Posterior vena cava (tissue), 2 donors: Measurements from ENCODE around the gene ASGR2. TPM values are rescaled to one million over a fixed set of nuclear protein-coding genes. Genes with fewer than 3 reads are reported as not detected.
"Not testable (repeated sequence)": the region's sequence is repeated elsewhere in the genome, so short reads cannot be mapped to it uniquely, and the experiment has no call there.

ENCODE experiments used
- DNase-seq: peaks from one replicate; pipeline ENCODE4 v3.0.0-alpha.2; 2020; ENCODE audit warnings: low spot score
- intact Hi-C, 2 donors: fragments of 100-400 bp; cut with DNase I; formaldehyde crosslinking; loops; one replicate each; pipeline versions ENCODE4 v1.14.1 to v1.14.2; 2022 to 2023
- total RNA-seq, 2 donors: library from RNA; stranded (reverse); fragmentation: NEBNext Ultra II Directional; extraction: Animal tissue kit (Norgen Biotek cat#: 25700); gene quantifications; one replicate each; pipeline ENCODE4 v1.2.1, GENCODE V29; 2021
- donor health status: DM: yes; HTN: yes; CAD: no.
- donor health status: DM: yes; HTN: yes; CAD: no.

ASGR2 gene
- total RNA-seq, 2 donors from 2014 or later = 0.90 to 1.3 TPM

DNA sequence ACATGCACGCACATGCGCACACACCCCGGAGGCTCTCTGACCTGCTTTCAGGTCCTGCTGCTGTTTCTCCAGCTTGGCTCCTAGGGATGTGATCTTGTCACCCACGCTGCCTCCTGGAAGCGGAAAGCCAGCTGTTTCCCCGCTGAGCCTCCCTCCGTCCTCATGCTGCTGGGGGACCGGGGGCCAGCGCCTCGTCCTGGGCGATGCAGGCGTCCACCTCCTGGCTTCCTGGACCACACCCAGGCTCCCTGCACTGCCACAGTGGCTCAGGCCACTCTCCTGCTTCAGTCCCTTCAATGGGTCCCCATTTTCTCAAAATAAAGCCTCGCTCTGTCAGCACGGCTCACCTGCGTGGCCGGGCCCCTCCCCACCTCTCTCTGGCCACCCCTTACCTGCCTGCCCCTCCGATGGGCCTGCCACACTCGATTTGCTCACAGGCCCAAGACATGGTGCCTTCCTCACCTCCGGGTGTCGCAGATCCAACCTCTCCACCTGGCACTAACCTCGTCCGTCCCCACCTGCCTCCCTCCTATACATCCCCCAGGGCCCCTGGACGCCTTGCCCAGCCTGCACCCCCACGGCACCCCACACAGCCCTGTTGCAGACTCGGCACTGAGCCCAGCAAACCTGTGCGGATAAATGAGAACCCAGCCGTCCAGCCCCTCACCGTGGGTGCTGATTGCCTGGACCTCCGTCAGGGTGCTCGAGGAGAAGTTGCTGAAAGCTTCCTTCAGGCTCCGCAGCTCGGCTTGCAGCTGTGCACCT lies 6.6 kb downstream of the ASGR2 start:
- intact Hi-C loops = no loop called here
- no peak for DNase-seq

DNA sequence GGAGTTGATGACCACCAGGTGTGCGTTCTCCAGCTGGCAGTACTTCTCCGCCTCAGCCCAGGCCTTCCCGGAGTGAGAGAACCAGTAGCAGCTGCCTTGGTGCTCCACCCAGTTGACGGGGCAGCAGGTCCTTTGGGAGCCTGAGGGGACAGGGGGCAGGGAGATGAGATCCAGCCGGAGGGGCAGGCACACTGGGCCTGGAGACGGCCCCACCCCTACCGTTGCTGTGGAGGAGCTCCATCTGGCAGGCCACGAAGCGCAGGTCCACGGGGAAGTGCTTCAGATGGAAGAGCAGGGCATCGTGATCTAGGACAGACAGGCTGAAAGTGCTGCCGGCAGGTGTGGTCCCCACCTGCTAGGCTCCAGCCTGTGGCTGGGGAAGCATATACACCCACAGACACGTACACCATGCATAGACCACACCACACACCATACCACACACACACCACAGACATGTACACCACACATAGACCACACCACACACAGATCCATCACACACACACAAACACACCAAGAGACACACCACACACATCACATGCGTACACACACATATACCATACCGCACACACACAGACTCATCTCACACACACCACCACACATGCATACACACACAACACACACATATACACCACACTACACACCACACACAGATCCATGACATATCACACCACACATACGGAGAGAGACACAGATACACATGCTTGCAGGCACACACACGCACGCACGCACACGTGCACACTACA lies 7.4 kb downstream of the ASGR2 start:
- DNase-seq = no peak

DNA sequence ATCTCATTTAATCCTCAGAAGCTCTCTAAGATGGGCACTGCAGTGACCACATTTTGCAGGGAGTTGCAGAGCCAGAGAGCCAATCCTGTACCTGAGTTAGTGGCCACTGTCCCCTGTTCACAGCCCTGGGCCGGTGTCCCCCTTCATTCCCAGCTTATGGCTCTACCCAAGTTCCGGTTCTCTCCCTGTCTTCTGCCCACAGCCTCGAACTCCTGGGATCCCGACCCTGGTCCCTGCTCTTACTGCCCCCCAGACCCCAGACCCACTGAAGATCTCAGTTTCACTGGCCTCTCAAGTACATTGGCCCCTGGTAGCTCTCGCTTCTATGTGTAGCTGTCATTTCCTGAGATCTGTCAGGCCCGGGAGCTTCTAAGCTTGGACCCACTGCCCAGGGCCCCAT lies 12.2 kb downstream of the ASGR2 start:
- DNase-seq = no peak
- intact Hi-C loops = no loop called here

More for the DNA sequence above, 7.4 kb downstream of the ASGR2 start:
- intact Hi-C loops = no loop called here

DNA sequence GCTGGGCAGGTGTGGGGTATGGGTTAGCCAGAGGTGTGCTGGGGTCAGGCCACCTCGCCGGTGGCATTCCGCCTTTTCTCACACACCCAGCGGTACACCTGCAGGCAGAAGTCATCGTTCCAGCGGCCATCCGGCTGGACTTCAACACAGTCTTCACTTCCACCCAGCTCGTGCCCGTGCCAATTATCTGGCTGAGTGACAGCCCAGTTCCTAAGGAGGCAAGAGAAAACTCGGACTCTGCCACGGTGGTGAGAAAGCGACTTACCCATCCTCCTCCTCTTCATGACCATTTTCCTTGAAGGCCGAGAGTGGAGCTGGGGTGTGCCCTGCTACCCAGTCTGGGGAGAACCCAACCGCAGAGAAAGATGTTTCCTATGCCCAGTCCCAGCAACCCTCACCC lies 13.1 kb downstream of the ASGR2 start:
- no peak for DNase-seq
- intact Hi-C loops = no loop called here

DNA sequence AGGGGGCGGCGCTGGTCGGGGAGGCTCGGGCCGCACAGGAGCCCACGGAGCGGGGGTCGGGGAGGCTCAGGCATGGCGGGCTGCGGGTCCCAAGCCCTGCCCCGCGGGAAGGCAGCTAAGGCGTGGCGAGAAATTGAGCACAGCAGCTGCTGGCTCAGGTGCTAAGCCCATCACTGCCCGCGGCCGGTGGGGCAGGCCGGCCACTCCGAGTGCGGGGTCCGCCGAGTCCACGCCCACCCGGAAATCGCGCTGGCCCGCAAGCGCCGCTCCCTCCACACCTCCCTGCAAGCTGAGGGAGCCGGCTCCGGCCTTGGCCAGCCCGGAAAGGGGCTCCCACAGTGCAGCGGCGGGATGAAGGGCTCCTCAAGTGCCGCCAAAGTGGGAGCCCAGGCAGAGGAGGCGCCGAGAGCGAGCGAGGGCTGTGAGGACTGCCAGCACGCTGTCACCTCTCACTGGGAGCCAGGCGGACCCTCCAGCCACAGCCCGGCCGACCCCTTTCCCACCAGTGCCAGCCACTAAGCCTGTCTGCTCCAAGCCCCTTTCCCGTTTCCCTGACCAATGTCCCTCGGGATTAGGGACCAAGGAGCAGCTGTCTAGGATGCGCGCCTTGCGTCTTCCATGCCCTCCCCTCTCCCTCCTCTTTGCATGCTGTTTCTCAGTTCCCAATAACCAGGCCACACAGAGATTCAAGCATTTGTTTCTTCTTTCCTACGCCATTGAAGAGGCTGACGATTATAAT lies 13.8 kb downstream of the ASGR2 start:
- intact Hi-C loops = not testable (repeated sequence)

DNA sequence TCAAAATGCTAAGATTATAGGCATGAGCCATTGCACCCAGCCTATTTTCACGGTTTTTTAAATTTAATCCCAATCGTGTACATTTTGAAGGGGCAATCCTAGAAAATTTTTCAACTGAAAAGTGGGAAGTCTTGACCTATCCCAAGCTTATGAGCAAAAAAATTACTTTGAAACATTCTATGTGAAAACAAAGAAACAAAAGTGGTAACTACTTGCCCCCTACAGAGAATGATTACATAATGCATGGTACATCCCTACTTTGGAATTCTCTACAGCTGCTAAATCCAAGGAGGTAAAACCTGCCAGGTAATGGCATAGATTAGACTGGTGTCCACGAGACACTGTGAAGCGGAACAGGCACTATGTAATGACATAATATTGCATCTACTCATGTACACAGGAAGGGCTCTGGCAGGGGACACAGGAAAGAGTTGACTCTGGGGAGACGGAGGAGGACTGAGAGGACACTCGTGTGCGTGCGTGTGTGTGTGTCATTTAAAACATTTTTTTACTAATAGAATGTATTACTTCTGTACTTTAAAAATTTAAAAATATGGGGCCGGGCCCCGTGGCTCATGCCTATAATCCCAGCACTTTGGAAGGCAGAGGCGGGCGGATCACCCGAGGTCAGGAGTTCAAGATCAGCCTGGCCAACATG lies 15.7 kb downstream of the ASGR2 start:
- intact Hi-C loops = no loop called here
- DNase-seq = no peak

More for the DNA sequence above, 13.8 kb downstream of the ASGR2 start:
- not testable (repeated sequence) for DNase-seq

DNA sequence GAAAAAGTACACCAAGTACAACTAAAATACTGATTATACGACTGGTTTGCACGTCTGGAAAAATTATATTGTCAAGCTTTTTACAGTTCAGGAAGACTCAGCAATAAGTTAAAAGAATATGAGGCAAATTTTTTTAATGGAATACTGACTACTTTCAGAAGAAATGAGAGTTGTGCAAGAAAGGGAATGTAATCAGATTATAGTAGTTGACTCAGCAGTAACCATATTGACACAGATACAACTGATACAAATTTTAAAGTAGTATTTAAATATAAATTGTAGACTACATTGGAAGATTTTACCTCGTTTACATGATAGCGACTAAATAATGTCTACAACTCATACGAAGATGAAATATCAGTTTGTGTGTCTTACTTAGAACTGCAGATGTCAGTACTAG lies 16.7 kb downstream of the ASGR2 start:
- intact Hi-C loops = no loop called here
- DNase-seq = no peak

DNA sequence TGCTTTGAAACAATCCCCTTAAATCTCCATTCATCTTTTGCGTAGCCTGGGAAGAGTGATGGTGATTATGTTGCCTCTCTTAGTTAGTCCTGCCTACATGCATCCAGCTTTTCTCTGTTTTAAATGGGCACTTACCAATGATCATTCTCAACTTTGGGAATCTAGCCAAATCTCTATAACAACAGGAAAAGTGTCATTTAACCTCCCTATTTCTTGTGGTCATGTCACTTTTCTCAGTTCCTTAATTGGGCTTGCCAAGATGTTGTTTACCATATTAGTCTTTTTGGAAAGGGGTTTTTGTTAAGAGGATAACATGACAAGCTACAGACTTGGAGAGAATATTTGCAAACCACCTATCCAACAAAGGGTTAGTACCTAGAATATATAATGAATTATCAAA lies 19.0 kb downstream of the ASGR2 start:
- intact Hi-C loops = no loop called here
- no peak for DNase-seq

DNA sequence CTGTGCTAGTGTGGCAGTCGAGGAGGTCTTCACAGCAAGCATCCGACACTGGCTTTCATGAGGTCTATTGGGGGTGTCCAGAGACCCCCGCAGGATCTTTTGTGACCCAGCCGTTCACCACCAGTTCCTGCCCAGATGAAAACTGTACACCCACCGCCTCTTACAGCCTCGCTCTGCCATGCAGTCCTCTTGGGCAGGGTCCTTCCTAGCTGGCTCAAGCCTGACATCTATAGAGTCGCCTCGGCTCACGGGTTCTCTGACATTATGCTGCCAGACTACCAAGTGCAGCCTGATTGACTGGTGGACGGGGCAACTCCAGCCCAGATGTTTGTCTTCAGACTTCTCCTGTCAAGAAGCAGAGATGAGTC lies 20.0 kb downstream of the ASGR2 start:
- intact Hi-C loops = no loop called here
- DNase-seq = no peak

DNA sequence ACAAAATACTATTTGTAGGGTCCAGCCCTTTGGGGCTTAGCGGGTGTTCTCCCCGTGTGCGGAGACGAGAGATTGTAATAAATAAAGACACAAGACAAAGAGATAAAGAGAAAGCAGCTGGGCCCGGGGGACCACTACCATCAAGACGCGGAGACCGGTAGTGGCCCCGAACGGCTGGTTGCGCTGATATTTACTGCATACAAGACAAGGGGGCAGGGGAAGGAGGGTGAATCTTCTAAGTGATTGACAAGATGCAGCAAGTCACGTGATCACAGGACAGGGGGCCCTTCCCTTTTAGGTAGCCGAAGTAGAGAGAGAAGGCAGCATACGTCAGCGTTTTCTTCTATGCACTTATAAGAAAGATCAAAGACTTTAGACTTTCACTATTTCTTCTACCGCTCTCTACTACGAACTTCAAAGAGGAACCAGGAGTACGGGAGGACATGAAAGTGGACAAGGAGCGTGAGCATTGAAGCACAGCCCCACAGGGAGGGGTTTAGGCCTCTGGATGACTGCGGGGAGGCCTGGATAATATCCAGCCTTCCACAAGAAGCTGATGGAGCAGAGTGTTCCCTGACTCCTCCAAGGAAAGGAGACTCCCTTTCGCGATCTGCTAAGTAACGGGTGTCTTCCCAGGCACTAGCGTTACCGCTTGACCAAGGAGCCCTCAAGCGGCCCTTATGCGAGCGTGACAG lies 23.2 kb downstream of the ASGR2 start:
- not testable (repeated sequence) for DNase-seq

DNA sequence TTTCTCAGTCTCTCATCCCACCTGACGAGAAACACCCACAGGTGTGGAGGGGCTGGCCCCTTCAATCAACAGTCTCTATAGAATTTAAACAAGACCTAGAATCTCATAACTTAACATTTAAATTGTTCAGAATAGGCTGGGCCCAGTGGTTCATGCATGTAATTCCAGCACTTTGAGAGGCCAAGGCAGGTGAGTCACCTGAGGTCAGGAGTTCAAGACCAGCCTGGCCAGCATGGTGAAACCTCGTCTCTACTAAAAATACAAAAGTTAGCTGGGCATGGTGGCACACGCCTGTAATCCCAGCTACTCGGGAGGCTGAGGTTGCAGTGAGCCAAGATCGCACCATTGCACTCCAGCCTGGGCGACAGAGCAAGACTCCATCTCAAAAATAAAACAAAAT lies 25.1 kb downstream of the ASGR2 start:
- DNase-seq, intact Hi-C loops: not testable (repeated sequence)

More for the DNA sequence above, 23.2 kb downstream of the ASGR2 start:
- intact Hi-C loops = not testable (repeated sequence)

DNA sequence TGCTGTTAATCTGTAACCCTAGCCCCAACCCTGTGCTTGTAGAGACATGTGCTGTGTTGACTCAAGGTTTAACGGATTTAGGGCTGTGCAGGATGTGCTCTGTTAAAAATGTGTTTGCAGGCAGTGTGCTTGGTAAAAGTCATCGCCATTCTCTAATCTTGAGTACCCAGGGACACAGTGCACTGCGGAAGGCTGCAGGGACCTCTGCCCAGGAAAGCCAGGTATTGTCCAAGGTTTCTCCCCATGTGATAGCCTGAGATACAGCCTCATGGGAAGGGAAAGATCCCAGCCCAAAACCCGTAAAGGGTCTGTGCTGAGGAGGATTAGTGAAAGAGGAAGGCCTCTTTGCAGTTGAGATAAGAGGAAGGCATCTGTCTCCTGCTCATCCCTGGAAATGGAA lies 26.2 kb downstream of the ASGR2 start:
- intact Hi-C loops, DNase-seq: not testable (repeated sequence)

DNA sequence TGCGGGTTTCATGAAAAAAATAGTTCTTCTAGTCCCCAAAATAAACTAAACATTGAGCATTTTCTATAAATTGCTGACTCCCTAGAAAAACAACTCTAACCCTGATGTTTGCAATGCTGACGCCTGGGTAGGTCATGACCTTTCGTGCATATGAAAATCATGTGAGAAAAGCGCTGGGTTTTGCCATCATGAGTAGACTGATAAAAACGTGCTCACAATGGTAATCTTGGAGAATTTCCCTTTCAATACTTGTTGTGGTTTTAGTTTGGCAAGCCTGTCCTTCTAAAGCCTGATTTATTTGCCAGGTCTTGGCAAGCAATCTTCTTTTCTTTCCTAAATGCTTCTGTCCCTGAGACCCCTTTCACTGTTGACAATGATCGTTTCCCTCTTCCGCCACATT lies 30.5 kb downstream of the ASGR2 start:
- DNase-seq = no peak
- intact Hi-C loops = no loop called here

DNA sequence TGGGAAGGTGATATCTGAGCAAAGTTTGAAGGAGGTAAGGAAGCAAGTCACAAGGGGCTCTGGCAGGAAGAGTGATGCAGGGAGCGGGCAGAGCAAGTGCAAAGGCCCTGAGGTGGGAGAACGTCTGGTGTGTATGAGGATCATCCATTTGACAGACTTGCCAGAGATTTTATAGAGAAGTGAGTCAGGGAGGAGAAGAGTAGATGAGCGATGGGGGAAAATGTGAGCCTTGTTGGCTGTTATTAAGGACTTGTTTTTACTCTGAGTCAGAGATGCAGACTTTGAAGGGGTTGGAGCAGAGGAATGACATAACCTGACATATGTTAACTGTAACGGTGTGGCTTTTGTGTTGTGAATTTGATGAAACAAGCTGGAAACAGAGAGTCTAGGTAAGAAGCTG lies 31.0 kb downstream of the ASGR2 start:
- intact Hi-C loops = no loop called here
- no peak for DNase-seq

DNA sequence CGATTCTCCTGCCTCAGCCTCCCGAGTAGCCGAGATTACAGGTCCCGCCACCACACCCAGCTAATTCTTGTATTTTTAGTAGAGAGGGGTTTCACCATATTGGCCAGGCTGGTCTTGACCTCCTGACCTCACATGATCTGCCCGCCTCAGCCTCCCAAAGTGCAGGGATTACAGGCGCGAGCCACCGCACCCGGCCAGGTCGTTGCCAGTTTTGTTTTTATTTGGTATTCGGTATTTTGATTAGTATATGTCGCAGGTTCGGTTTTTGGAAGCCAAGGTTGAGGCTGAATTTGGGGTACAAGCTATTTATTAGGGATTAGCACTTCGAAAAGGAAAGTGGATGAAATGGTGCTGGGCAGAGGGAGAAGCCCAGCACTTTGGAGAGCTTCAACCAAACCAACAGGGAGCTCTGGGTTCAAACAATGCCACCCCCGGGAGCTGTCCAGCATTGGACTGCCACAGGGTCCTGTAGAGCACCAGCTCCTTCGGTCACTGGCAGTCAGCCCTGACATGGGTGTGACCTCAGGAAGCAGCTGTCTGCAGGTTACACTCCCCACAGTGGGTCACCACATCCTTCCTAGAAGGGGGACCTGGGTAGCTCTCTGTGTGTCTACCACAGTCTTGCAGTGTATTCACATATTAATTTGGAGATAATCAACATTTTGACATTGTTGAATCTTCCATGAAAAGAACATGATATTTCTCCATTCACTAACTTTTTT lies 33.1 kb downstream of the ASGR2 start:
- no peak for DNase-seq
- intact Hi-C loops = no loop called here

DNA sequence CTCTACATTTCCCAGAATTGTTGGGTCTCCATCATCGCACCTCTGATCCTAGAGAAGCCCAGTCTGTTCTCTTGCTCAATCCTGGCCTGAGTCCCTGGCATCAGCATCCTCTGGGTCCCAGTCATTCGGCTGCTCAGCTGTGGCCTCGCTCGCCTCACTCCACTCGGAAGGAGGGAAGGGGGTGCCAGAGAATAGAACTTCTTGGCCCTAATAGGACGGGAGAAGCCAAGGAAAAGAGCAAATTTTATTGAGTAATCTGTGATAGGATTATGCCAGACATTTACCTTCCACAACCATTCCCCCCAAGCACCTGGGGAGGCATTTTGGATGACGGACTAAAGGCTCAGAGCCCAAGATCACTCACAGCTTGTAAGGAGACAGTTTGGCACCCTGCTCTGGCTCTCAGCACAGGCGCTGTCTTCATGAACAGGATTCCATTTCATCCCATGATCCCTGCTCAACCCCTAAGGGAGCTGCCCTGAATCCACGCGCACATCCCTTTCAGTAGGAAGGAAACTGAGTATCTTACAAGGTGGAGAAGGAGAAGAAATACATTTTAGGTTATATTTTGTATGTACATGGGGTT lies 34.1 kb downstream of the ASGR2 start:
- DNase-seq = peak; percentile 88
- intact Hi-C loops = no loop called here

DNA sequence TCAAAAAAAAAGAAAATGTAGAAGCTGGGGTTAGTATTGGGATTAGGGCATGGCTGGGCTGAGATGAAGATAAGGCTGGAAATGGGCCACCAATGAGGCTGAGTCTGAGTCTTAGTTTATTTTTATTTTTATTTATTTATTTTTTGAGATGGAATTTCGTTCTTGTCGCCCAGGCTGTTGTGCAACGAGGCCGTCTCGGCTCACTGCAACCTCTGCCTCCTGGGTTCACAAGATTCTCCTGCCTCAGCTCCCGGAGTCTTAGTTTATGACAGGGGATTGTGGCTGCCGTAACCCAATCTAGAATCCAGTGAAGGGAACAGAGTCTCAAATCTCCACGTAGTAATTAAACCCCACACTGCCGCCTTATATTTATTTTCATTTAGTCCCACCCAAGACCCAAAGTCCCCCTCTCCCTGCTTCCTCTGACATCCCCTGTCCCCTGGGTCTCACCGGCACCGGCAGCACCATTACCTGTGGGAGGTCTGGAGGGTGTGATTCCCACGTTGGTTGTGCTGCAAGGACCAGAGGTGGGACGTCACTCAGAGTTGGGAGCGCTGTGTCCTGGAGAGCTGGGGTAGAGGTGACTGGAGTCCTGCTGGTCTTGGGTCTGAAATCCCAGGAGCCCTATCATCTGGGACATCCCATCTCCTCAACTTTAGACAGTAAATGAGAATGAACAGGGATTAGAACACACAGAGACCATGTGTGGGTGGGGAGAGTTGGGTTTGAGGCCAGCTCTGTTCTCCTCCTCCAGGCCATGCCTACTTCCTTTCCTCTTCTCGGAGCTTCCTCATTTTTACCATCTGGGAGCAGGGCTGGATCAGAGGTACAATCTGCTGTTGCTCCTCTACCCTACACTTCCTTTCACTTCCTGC lies 34.8 kb downstream of the ASGR2 start, which contains the start of gene CLEC10A:
CLEC10A (minus strand) TSS at position 671 of the 875 bp plus-strand sequence. CDS start 1,439 bp downstream, outside the sequence.
- no peak for DNase-seq
- intact Hi-C loops = no loop called here
